ENCODE data around the gene ZNF226.
"Not testable (repeated sequence)": the region's sequence is repeated elsewhere in the genome, so short reads cannot be mapped to it uniquely, and the experiment has no call there.

ZNF226 gene

GRCh38 chr19:44164673-44165512, at the start of gene ZNF226:
ZNF226 (plus strand) TSS chr19:44165100; CDS start chr19:44170081, 4,981 bp downstream.
- DNase-seq, result peak; percentile 82

- DNase-seq, result not testable (repeated sequence)
Observed at GRCh38 chr19:44121162-44121561, 43.7 kb upstream of the ZNF226 start.

- no peak for DNase-seq
Observed at GRCh38 chr19:44131955-44132354, 32.9 kb upstream of the ZNF226 start.

- peak; percentile 81 for DNase-seq
Observed at GRCh38 chr19:44141191-44142058, 23.5 kb upstream of the ZNF226 start, which contains the start of gene ZNF234. ZNF234 (plus strand) TSS chr19:44141554; CDS start chr19:44144633, 3,079 bp downstream.

- peak; percentile 4 for DNase-seq
Observed at GRCh38 chr19:44142059-44142433, 22.9 kb upstream of the ZNF226 start.

- no peak for DNase-seq
Observed at GRCh38 chr19:44149776-44150175, 15.1 kb upstream of the ZNF226 start.

- DNase-seq, result no peak
Observed at GRCh38 chr19:44151491-44151890, 13.4 kb upstream of the ZNF226 start.

- DNase-seq, result no peak
Observed at GRCh38 chr19:44156475-44156874, 8.4 kb upstream of the ZNF226 start.

- no peak for DNase-seq
Observed at GRCh38 chr19:44163789-44164188, 1.1 kb upstream of the ZNF226 start.

- no peak for DNase-seq
Observed at GRCh38 chr19:44164327-44164672, 600 bp upstream of the ZNF226 start.

- not testable (repeated sequence) for DNase-seq
Observed at GRCh38 chr19:44170660-44171059, 5.8 kb downstream of the ZNF226 start.

GRCh38 chr19:44176590-44176989, 11.7 kb downstream of the ZNF226 start:
- DNase-seq, result no peak

GRCh38 chr19:44180968-44181367, 16.1 kb downstream of the ZNF226 start:
- DNase-seq, result no peak

GRCh38 chr19:44182145-44182544, 17.2 kb downstream of the ZNF226 start:
- DNase-seq, result no peak

- no peak for DNase-seq
Observed at GRCh38 chr19:44190020-44190419, 25.1 kb downstream of the ZNF226 start.

GRCh38 chr19:44192127-44192526, 27.2 kb downstream of the ZNF226 start:
- DNase-seq, result no peak

GRCh38 chr19:44196772-44197171, 31.9 kb downstream of the ZNF226 start:
- DNase-seq, result no peak

GRCh38 chr19:44202470-44202869, 37.6 kb downstream of the ZNF226 start:
- DNase-seq, result no peak

GRCh38 chr19:44202974-44203373, 38.1 kb downstream of the ZNF226 start:
- DNase-seq, result no peak

GRCh38 chr19:44203877-44204276, 39.0 kb downstream of the ZNF226 start:
- not testable (repeated sequence) for DNase-seq

- DNase-seq, result no peak
Observed at GRCh38 chr19:44204772-44205171, 39.9 kb downstream of the ZNF226 start.

GRCh38 chr19:44207126-44207803, 42.4 kb downstream of the ZNF226 start:
- DNase-seq, result peak; percentile 86

- DNase-seq, result peak; percentile 86
Observed at GRCh38 chr19:44212250-44212865, 47.5 kb downstream of the ZNF226 start, which contains the start of gene ZNF227. ZNF227 (plus strand) TSS chr19:44212532; CDS start chr19:44217793, 5,261 bp downstream.

Measured in CD4-positive, alpha-beta T cell treated with Interleukin-17A for 4 hours (primary cell).